WERI-Rb-1 (cell line): ENCODE measurements around the gene CCDC8.
"Not testable (repeated sequence)": the region's sequence is repeated elsewhere in the genome, so short reads cannot be mapped to it uniquely, and the experiment has no call there.

Experiments used
- DNase-seq: peaks from one replicate; pipeline ENCODE4 v3.0.0-alpha.2; 2020
- H3K27ac ChIP-seq: fragments of 250-450 bp; sonication (Bioruptor Pico); 2 replicates; pipeline ENCODE4 v1.5.1; 2020; ENCODE audit warnings: mild to moderate bottlenecking, moderate library complexity
- H3K27me3 ChIP-seq: fragments of 250-450 bp; sonication (Bioruptor Pico); 2 replicates; pipeline ENCODE4 v1.5.1; 2021; ENCODE audit warnings: mild to moderate bottlenecking, low read depth, moderate library complexity; ENCODE audit not compliant: insufficient read depth, severe bottlenecking
- H3K36me3 ChIP-seq: fragments of 250-450 bp; sonication (Bioruptor Pico); 2 replicates; pipeline ENCODE4 v1.5.1; 2020; ENCODE audit warnings: mild to moderate bottlenecking, moderate library complexity
- H3K4me3 ChIP-seq: 2 replicates; pipeline ENCODE4 v1.5.1; 2011; ENCODE audit warnings: low read depth, mild to moderate bottlenecking, control low read depth, low read length
- H3K9me3 ChIP-seq: fragments of 250-450 bp; sonication (Bioruptor Pico); 2 replicates; pipeline ENCODE4 v1.5.1; 2021; ENCODE audit warnings: mild to moderate bottlenecking, moderate library complexity; ENCODE audit not compliant: severe bottlenecking
- TF ChIP-seq, protein P1 (sequence below): IDR thresholded peaks from 2 replicates; pipeline ENCODE4 v1.5.1; 2011; ENCODE audit warnings: low read depth, mild to moderate bottlenecking, control low read depth, inconsistent platforms, low read length

Gene CCDC8

DNA sequence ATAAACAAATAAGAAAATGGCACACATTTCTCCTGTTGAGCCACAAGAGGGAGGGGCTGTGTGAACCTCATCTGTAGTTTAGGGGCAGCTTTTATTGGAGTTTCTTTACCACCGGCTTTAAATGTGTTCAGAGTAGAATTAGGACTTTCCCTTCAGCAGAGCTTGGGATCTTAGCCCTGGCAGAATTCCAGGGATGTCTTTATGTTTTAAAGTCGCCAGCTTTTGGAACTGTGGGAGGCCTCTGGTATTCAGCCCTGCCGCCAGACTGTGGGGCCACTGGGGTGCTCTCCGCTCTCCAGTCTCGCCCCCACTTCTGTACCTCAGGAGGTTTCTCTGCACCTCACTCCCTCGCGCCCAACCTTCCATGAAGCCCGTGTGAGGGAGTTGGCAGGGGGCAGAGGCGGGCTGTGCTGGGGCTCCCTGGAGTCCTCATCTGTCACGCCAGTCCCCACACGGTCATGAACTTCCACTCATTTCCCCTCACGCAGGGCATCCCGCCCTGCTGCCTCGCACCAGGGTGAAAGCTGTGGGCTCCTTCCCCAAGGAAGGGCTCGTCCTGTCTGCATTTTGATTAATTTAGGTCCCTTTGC is 31.5 kb downstream of the CCDC8 start:
- DNase-seq = no peak
- Histone ChIP-seq H3K4me3 (no peak overlapping the region), H3K27me3 (no peaks in the 10 kb centered on the region), H3K9me3 (no peaks in the 10 kb centered on the region), H3K27ac (no peak overlapping the region), H3K36me3 (peaks cover 85% of the 10 kb centered on the region)
- TF ChIP-seq, protein P1, sequence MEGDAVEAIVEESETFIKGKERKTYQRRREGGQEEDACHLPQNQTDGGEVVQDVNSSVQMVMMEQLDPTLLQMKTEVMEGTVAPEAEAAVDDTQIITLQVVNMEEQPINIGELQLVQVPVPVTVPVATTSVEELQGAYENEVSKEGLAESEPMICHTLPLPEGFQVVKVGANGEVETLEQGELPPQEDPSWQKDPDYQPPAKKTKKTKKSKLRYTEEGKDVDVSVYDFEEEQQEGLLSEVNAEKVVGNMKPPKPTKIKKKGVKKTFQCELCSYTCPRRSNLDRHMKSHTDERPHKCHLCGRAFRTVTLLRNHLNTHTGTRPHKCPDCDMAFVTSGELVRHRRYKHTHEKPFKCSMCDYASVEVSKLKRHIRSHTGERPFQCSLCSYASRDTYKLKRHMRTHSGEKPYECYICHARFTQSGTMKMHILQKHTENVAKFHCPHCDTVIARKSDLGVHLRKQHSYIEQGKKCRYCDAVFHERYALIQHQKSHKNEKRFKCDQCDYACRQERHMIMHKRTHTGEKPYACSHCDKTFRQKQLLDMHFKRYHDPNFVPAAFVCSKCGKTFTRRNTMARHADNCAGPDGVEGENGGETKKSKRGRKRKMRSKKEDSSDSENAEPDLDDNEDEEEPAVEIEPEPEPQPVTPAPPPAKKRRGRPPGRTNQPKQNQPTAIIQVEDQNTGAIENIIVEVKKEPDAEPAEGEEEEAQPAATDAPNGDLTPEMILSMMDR = no peak

GRCh38 chr19:46381346-46381745 is 32.0 kb downstream of the CCDC8 start:
- Histone ChIP-seq H3K27ac (no peak overlapping the region), H3K36me3 (peaks cover 85% of the 10 kb centered on the region), H3K27me3 (no peaks in the 10 kb centered on the region), H3K9me3 (no peaks in the 10 kb centered on the region), H3K4me3 (no peak overlapping the region)
- no peak for DNase-seq
- TF ChIP-seq, protein P1 = no peak

- peaks cover 87% of the 10 kb centered on the region for H3K36me3 ChIP-seq
- H3K9me3 ChIP-seq = no peaks in the 10 kb centered on the region
- no peak overlapping the region for H3K27ac ChIP-seq
- no peak for DNase-seq
- H3K27me3 ChIP-seq = no peaks in the 10 kb centered on the region
- TF ChIP-seq, protein P1 = no peak
- H3K4me3 ChIP-seq = no peak overlapping the region
Measured at GRCh38 chr19:46380690-46381089, 32.7 kb downstream of the CCDC8 start.

GRCh38 chr19:46378268-46378667 is 35.1 kb downstream of the CCDC8 start:
- peaks cover 81% of the 10 kb centered on the region for H3K36me3 ChIP-seq
- no peaks in the 10 kb centered on the region for H3K27me3 ChIP-seq
- no peak overlapping the region for H3K4me3 ChIP-seq
- H3K27ac ChIP-seq = no peak overlapping the region
- H3K9me3 ChIP-seq = no peaks in the 10 kb centered on the region
- TF ChIP-seq, protein P1 = no peak
- no peak for DNase-seq

DNA sequence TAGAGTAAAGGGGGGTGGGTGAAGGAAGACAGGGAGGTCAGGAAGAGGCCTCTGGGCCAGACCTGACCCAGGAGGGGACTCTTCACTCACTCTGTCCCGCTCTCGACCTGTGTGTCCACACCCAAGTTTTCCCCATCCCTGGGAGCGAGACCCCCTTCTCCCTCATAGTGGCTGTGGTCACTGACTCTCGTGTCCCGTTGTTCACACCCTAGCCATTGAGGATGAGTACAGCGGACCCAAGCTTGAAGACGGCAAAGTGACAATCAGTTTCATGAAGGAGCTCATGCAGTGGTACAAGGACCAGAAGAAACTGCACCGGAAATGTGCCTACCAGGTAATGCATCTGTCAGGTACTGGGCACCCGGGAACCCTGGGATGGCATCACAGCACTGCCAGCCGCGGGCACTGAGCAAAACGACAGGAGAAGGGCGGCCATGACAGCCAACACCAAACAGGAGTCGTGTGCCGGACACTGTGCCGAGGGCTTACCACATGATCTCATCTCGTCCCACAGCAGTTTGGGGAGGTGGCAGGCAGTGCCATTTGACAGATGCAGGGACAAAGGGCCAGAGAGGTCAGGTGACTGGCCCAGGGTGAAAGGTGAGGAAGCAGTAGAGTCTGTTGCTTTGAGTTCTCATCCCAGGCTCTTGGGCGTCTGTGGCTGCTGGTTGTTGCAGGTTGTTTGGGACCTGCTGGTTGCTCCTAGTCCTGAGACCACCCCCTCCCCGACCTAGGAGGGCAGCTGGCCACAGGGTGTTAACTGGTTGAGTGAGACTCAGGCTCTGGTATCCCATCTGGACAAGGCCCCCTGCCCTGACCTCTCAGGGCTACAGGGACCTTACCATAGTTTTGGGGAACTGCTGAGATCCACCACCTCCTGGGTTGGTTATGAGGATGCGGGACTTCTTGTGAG is 36.9 kb downstream of the CCDC8 start:
- peaks cover 75% of the 10 kb centered on the region for H3K36me3 ChIP-seq
- H3K27me3 ChIP-seq = no peaks in the 10 kb centered on the region
- TF ChIP-seq, protein P1 = no peak
- no peaks in the 10 kb centered on the region for H3K9me3 ChIP-seq
- H3K27ac ChIP-seq = no peak overlapping the region
- DNase-seq = no peak
- H3K4me3 ChIP-seq = no peak overlapping the region

DNA sequence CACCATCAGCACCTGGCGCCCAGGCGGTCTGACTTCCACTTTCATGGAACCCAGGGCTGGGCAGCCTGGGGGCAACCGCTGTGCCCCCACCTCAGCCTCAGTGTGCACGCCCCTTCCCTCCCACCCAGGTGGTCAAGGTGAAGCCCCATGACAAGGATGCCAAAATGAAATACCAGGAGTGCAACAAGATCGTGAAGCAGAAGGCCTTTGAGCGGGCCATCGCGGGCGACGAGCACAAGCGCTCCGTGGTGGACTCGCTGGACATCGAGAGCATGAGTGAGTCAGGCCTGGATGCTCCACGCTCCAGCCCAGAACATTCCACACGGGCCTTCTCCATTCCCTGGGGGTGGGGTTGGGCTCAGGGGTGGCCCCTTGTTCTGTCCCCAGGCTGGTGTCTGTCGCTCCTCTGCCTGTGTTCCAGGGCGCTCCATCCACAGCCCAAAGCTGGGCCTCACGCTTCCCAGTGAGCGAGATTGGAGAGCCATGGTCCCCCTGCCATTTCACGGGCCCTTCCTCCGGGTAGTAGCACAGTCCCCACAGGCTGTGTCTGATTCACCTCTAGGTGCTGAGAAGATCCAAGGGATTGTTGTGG is 37.8 kb downstream of the CCDC8 start:
- H3K27ac ChIP-seq, H3K9me3 ChIP-seq, H3K4me3 ChIP-seq, DNase-seq, H3K27me3 ChIP-seq: not testable (repeated sequence)
- peaks cover 74% of the 10 kb centered on the region for H3K36me3 ChIP-seq
